GM12878 (cell line): Measurements from ENCODE around the gene DALRD3. TPM values are rescaled to one million over a fixed set of nuclear protein-coding genes. Genes with fewer than 3 reads are reported as not detected.
A peak's percentile ranks its signal among the peaks of the same experiment; 100 is the strongest.

Experiments used
- BCL11A ChIP-seq: IDR thresholded peaks from 2 replicates; pipeline ENCODE4 v1.6.1; 2011; ENCODE audit warnings: low read depth, low read length
- CBX3 ChIP-seq: fragments of 200-600 bp; sonication (generic); IDR thresholded peaks from 2 replicates; pipeline ENCODE4 v1.6.1; 2016; ENCODE audit warnings: low read depth, borderline replicate concordance
- CREB1 ChIP-seq: IDR thresholded peaks from 2 replicates; pipeline ENCODE4 v1.6.1; 2012; ENCODE audit warnings: low read depth, mild to moderate bottlenecking, inconsistent platforms
- CTCF ChIP-seq, 3 experiments: IDR thresholded peaks in 2 of 3; conservative IDR thresholded peaks in 1 of 3; 2 replicates each; pipeline ENCODE4 v1.5.1; 2011; ENCODE audit warnings: low read depth in 3 of 3, low read length in 3 of 3, mild to moderate bottlenecking in 3 of 3, control low read depth in 2 of 3, moderate library complexity in 2 of 3, inconsistent platforms in 1 of 3, mixed read lengths in 1 of 3; ENCODE audit not compliant: control insufficient read depth in 2 of 3, insufficient read depth in 1 of 3; ENCODE audit errors: extremely low read depth in 1 of 3
- E2F4 ChIP-seq: IDR thresholded peaks from 2 replicates; pipeline ENCODE4 v1.6.1; 2012; ENCODE audit warnings: low read depth, low read length, improper control_type of control experiment
- E2F8 ChIP-seq: fragments of 450-650 bp; IDR thresholded peaks from 2 replicates; pipeline ENCODE4 v1.6.1; 2018; ENCODE audit warnings: mild to moderate bottlenecking, low read depth, moderate library complexity; ENCODE audit not compliant: partially characterized antibody
- FOXM1 ChIP-seq: IDR thresholded peaks from 2 replicates; pipeline ENCODE4 v1.6.1; 2012; ENCODE audit warnings: low read depth, mild to moderate bottlenecking, inconsistent platforms, low read length, moderate library complexity
- MTA2 ChIP-seq: fragments of 450-650 bp; IDR thresholded peaks from 2 replicates; pipeline ENCODE4 v1.6.1; 2016; ENCODE audit warnings: low read depth, mild to moderate bottlenecking, moderate library complexity
- MTA3 ChIP-seq: IDR thresholded peaks from 2 replicates; pipeline ENCODE4 v1.6.1; 2012; ENCODE audit warnings: low read length, inconsistent platforms, borderline replicate concordance
- NFXL1 ChIP-seq: fragments of 450-650 bp; IDR thresholded peaks from 2 replicates; pipeline ENCODE4 v1.6.1; 2017; ENCODE audit warnings: antibody characterized with exemption, mild to moderate bottlenecking, borderline replicate concordance
- RELB ChIP-seq: fragments of 450-650 bp; IDR thresholded peaks from 2 replicates; pipeline ENCODE4 v1.6.1; 2017; ENCODE audit warnings: low read depth, mild to moderate bottlenecking, moderate library complexity
- SIN3A ChIP-seq: IDR thresholded peaks from 2 replicates; pipeline ENCODE4 v1.6.1; 2012; ENCODE audit warnings: low read depth, low read length, improper control_type of control experiment
- USF1 ChIP-seq: IDR thresholded peaks from 2 replicates; pipeline ENCODE4 v1.6.1; 2011; ENCODE audit warnings: borderline replicate concordance, low read depth, mild to moderate bottlenecking, moderate library complexity, mixed read lengths, low read length; ENCODE audit not compliant: insufficient read depth; ENCODE audit errors: extremely low read length
- ZBTB4 ChIP-seq: fragments of 450-650 bp; formaldehyde crosslinking; IDR thresholded peaks from 2 replicates; pipeline ENCODE4 v1.4.0; 2022; ENCODE audit warnings: mild to moderate bottlenecking, moderate library complexity
- ZNF217 ChIP-seq: fragments of 450-650 bp; IDR thresholded peaks from 2 replicates; pipeline ENCODE4 v1.6.1; 2017; ENCODE audit warnings: antibody characterized with exemption, mild to moderate bottlenecking
- ZNF622 ChIP-seq: fragments of 450-650 bp; IDR thresholded peaks from 2 replicates; pipeline ENCODE4 v1.6.1; 2017; ENCODE audit warnings: mild to moderate bottlenecking, inconsistent platforms
- polyA plus RNA-seq, 11 experiments: library from polyadenylated mRNA; depleted of rRNA in 4 of 11; unstranded in 6 of 11; stranded (reverse) in 5 of 11; fragments of >200 nt; fragmentation: Nextera tagmentation in 4 of 11; fragmentation: Illumina TruSeq in 1 of 11; extraction: Ambion mirVana in 4 of 11; extraction: Trizol in 1 of 11; gene quantifications; 1 replicate in 1 of 11; 2 replicates in 10 of 11; pipeline versions ENCODE4 v1.2.1 to v1.2.3, GENCODE V29; 2011 to 2016; ENCODE audit warnings: inconsistent platforms in 2 of 11, missing spikeins in 2 of 11, low read depth in 1 of 11
- total RNA-seq, 4 experiments: library from RNA; depleted of rRNA in 3 of 4; stranded (reverse); fragments of >200 nt in 3 of 4; fragmentation: Illumina TruSeq in 1 of 4; extraction: Trizol in 1 of 4; gene quantifications; 2 replicates each; pipeline versions ENCODE4 v1.2.1 to v1.2.3, GENCODE V29; 2013 to 2021

DALRD3 gene
- total and polyA plus RNA-seq, 10 of the 15 experiments (the other 5 are each of a cell fraction or from before 2014, with no cell fraction given): 10.1 to 28.2 (median 21.6) TPM

GRCh38 chr3:49007068-49007770 is 11.2 kb downstream of the DALRD3 start, which contains the start of gene WDR6 (continued):
- TF ChIP-seq E2F8 (no peak), FOXM1 (no peak), E2F4 (0 out of 2 replicates have a peak, but pooled peaks have one; percentile 15), MTA2 (no peak), USF1 (peak; percentile 97), RELB (peak; percentile 66), CBX3 (no peak), CTCF (IDR thresholded peaks at IDR 0.05 in 2 of 3, conservative IDR thresholded peaks at IDR 0.05 in 1 of 3; ENCODE audit: control insufficient read depth in 2 of 3, extremely low read depth in 1 of 3, insufficient read depth in 1 of 3, low read depth in 3 of 3, low read length in 3 of 3) (peak; percentile 41 to 48 (median 47); a peak in 5 of 6 replicates), BCL11A (no peak), NFXL1 (no peak), ZNF217 (no peak), MTA3 (no peak), ZNF622 (no peak), SIN3A (0 out of 2 replicates have a peak, but pooled peaks have one; percentile 46), ZBTB4 (CRISPR knock-in tag) (no peak), CREB1 (peak; percentile 76; the same call in 1 of the 2 replicates)
